Small intestine (tissue), 7 donors: ENCODE measurements around the gene FFAR3. TPM values are rescaled to one million over a fixed set of nuclear protein-coding genes. Genes with fewer than 3 reads are reported as not detected.
"Not testable (repeated sequence)": the region's sequence is repeated elsewhere in the genome, so short reads cannot be mapped to it uniquely, and the experiment has no call there.

Experiments
- DNase-seq, 2 donors: peaks; one replicate each; pipeline versions ENCODE4 v3.0.0 to v3.0.0-alpha.2; 2013
- FAIRE-seq: peaks from 2 replicates; lab custom pipeline; 2012; peaks lifted over from hg19 to GRCh38; lab: Jason Lieb, UNC
- H3K27ac ChIP-seq, 3 donors: one replicate each; pipeline ENCODE4 v1.5.1; 2013; ENCODE audit warnings: low read length in 2 of 3, mild to moderate bottlenecking in 2 of 3, control low read depth in 1 of 3, inconsistent platforms in 1 of 3, low read depth in 1 of 3, moderate library complexity in 1 of 3
- H3K27me3 ChIP-seq, 3 donors: one replicate each; pipeline ENCODE4 v1.6.1; 2013; ENCODE audit warnings: low read length in 3 of 3, inconsistent platforms in 1 of 3; ENCODE audit not compliant: control insufficient read depth in 3 of 3, insufficient read depth in 3 of 3
- H3K36me3 ChIP-seq, 3 donors: one replicate each; pipeline ENCODE4 v1.6.1; 2013; ENCODE audit warnings: low read length in 3 of 3, inconsistent platforms in 1 of 3, low read depth in 1 of 3, mild to moderate bottlenecking in 1 of 3, moderate library complexity in 1 of 3; ENCODE audit not compliant: control insufficient read depth in 3 of 3, insufficient read depth in 2 of 3
- H3K4me1 ChIP-seq, 3 donors: one replicate each; pipeline ENCODE4 v1.6.1; 2013; ENCODE audit warnings: low read length in 2 of 3, inconsistent platforms in 1 of 3, low read depth in 1 of 3, mild to moderate bottlenecking in 1 of 3, moderate library complexity in 1 of 3; ENCODE audit not compliant: control insufficient read depth in 3 of 3, insufficient read depth in 2 of 3
- H3K4me3 ChIP-seq, 3 donors: one replicate each; pipeline ENCODE4 v1.5.1; 2013; ENCODE audit warnings: low read length in 3 of 3, control low read depth in 1 of 3, inconsistent platforms in 1 of 3, low read depth in 1 of 3, mild to moderate bottlenecking in 1 of 3, moderate library complexity in 1 of 3
- H3K9me3 ChIP-seq, 2 donors: one replicate each; pipeline ENCODE4 v1.6.1; 2013; ENCODE audit warnings: low read depth in 1 of 2, low read length in 1 of 2; ENCODE audit not compliant: control insufficient read depth in 2 of 2, insufficient read depth in 1 of 2
- WGBS, 3 donors: extraction: QIAGEN DNeasy Blood & Tissue Kit; methylation state at CpG; one replicate each; pipeline ENCODE4 v1.1.7; 2013; 5-methylcytosine and 5-hydroxymethylcytosine counted together
- polyA plus RNA-seq, 4 donors: library from polyadenylated mRNA; stranded (reverse) in 3 of 4; unstranded in 1 of 4; fragments of 200-250 nt in 3 of 4; fragments of 120-200 nt in 1 of 4; gene quantifications; one replicate each; pipeline versions ENCODE4 v1.2.1 to v1.2.3, GENCODE V29; 2013
- donor health status: healthy with polysubstance abuse.
- donor health status: control.
- donor health status: control.
- donor health status: Bipolar disorder and iron deficiency.
- donor health status: healthy.

FFAR3 gene
- polyA plus RNA-seq, 4 donors: 0.50 to 1.0 TPM; not detected in 2

- H3K4me3 ChIP-seq, H3K27me3 ChIP-seq, H3K27ac ChIP-seq, H3K4me1 ChIP-seq, FAIRE-seq, H3K9me3 ChIP-seq, DNase-seq, H3K36me3 ChIP-seq: not testable (repeated sequence)
- 91 to 100% methylated on average over 2 to 4 of the region's 5 CpGs; no CpG with 5 or more reads in 1 of the 3 donors for WGBS, 3 donors
Observed at GRCh38 chr19:35360081-35360480, 1.8 kb downstream of the FFAR3 start.

GRCh38 chr19:35360880-35361420, 2.7 kb downstream of the FFAR3 start:
- Histone ChIP-seq H3K4me1 (no peaks in the 10 kb centered on the region), H3K4me3 (no peak overlapping the region), H3K27ac (no peak overlapping the region), H3K27me3 (no peaks in the 10 kb centered on the region), H3K36me3 (no peaks in the 10 kb centered on the region), H3K9me3 (no peaks in the 10 kb centered on the region)
- WGBS, 3 donors: 40 to 65% (median 60%) methylated on average over 1 to 5 of the region's 5 CpGs
- FAIRE-seq (no peak), DNase-seq (no peak)

- Histone ChIP-seq H3K36me3 (no peaks in the 10 kb centered on the region), H3K27ac (no peak overlapping the region), H3K9me3 (no peaks in the 10 kb centered on the region), H3K27me3 (no peaks in the 10 kb centered on the region), H3K4me1 (no peaks in the 10 kb centered on the region), H3K4me3 (no peak overlapping the region)
- 80 to 81% methylated on average over 12 to 14 of the region's 14 CpGs; no CpG with 5 or more reads in 1 of the 3 donors for WGBS, 3 donors
- DNase-seq (no peak), FAIRE-seq (no peak)
Observed at GRCh38 chr19:35362261-35363000, 4.2 kb downstream of the FFAR3 start.

GRCh38 chr19:35363001-35363590, 4.8 kb downstream of the FFAR3 start:
- H3K4me1 ChIP-seq: no peaks in the 10 kb centered on the region
- H3K27ac ChIP-seq: no peak overlapping the region
- no peaks in the 10 kb centered on the region for H3K36me3 ChIP-seq
- no peak overlapping the region for H3K4me3 ChIP-seq
- FAIRE-seq (no peak), DNase-seq (no peak)
- WGBS, 3 donors: 77 to 83% methylated on average over 11 of the region's 11 CpGs; no CpG with 5 or more reads in 1 of the 3 donors
- H3K27me3 ChIP-seq: no peaks in the 10 kb centered on the region
- no peaks in the 10 kb centered on the region for H3K9me3 ChIP-seq

- no peak for FAIRE-seq
- Histone ChIP-seq H3K4me3 (no peak overlapping the region), H3K4me1 (no peaks in the 10 kb centered on the region), H3K27ac (no peak overlapping the region), H3K27me3 (no peaks in the 10 kb centered on the region), H3K36me3 (no peaks in the 10 kb centered on the region), H3K9me3 (no peaks in the 10 kb centered on the region)
- 83 to 100% (median 86%) methylated on average over 1 to 19 of the region's 19 CpGs for WGBS, 3 donors
- DNase-seq: no peak
Observed at GRCh38 chr19:35363711-35364425, 5.6 kb downstream of the FFAR3 start.

- DNase-seq: no peak
- H3K36me3 ChIP-seq: no peaks in the 10 kb centered on the region
- no peaks in the 10 kb centered on the region for H3K9me3 ChIP-seq
- no peak for FAIRE-seq
- no peaks in the 10 kb centered on the region for H3K27me3 ChIP-seq
- no peak overlapping the region for H3K4me3 ChIP-seq
- no peak overlapping the region for H3K27ac ChIP-seq
- no peaks in the 10 kb centered on the region for H3K4me1 ChIP-seq
- WGBS, 3 donors: 81 to 91% methylated on average over 4 of the region's 4 CpGs; no CpG with 5 or more reads in 1 of the 3 donors
Observed at GRCh38 chr19:35365303-35365702, 7.0 kb downstream of the FFAR3 start.

- no peak for DNase-seq
- Histone ChIP-seq H3K36me3 (no peaks in the 10 kb centered on the region), H3K4me1 (no peaks in the 10 kb centered on the region), H3K27ac (no peak overlapping the region), H3K9me3 (no peaks in the 10 kb centered on the region), H3K4me3 (no peak overlapping the region), H3K27me3 (no peaks in the 10 kb centered on the region)
- FAIRE-seq: no peak
- 38 to 59% (median 57%) methylated on average over 1 of the region's 1 CpG for WGBS, 3 donors
Observed at GRCh38 chr19:35368378-35368777, 10.1 kb downstream of the FFAR3 start.

GRCh38 chr19:35369522-35369921, 11.3 kb downstream of the FFAR3 start:
- H3K9me3 ChIP-seq: no peaks in the 10 kb centered on the region
- no peaks in the 10 kb centered on the region for H3K27me3 ChIP-seq
- no peak overlapping the region for H3K27ac ChIP-seq
- DNase-seq: no peak
- H3K4me3 ChIP-seq: no peak overlapping the region
- FAIRE-seq: no peak
- H3K36me3 ChIP-seq: no peaks in the 10 kb centered on the region
- H3K4me1 ChIP-seq: no peaks in the 10 kb centered on the region
